Measurements from ENCODE around the gene TSTD1.

DNA sequence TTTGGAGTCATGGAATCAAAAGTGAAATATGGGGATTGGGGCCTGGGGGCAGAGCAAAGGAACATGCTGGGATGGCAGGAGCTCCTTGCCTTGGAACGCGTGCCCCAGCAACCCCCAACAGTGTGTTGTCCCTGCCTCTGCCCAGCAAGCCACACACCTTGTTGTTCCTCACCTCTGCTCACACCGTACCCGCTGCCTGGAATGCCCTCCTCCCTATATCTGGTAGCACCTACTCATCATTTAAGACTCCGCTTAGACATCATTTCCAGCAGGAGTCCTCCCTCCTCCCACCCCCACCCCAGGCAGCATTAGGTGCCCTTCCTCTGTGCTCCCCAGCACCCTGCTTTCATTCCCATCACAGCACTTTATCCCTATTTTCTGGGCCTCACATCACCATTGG is 42.8 kb upstream of the TSTD1 start:
- TF ChIP-seq, protein P1, sequence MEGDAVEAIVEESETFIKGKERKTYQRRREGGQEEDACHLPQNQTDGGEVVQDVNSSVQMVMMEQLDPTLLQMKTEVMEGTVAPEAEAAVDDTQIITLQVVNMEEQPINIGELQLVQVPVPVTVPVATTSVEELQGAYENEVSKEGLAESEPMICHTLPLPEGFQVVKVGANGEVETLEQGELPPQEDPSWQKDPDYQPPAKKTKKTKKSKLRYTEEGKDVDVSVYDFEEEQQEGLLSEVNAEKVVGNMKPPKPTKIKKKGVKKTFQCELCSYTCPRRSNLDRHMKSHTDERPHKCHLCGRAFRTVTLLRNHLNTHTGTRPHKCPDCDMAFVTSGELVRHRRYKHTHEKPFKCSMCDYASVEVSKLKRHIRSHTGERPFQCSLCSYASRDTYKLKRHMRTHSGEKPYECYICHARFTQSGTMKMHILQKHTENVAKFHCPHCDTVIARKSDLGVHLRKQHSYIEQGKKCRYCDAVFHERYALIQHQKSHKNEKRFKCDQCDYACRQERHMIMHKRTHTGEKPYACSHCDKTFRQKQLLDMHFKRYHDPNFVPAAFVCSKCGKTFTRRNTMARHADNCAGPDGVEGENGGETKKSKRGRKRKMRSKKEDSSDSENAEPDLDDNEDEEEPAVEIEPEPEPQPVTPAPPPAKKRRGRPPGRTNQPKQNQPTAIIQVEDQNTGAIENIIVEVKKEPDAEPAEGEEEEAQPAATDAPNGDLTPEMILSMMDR (IDR thresholded peaks at IDR 0.05), result no peak
- TF ChIP-seq POLR2A (IDR thresholded peaks at IDR 0.05), result no peak
- TF ChIP-seq EP300 (IDR thresholded peaks at IDR 0.05), result no peak
